Fibroblast of the aortic adventitia (primary cell): ENCODE results near the gene SCNN1G. TPM values are rescaled to one million over a fixed set of nuclear protein-coding genes. Genes with fewer than 3 reads are reported as not detected.
A peak's percentile ranks its signal among the peaks of the same experiment; 100 is the strongest.

Experiments used
- DNase-seq: peaks from one replicate; pipeline ENCODE4 v3.0.0-alpha.2; 2010; ENCODE audit warnings: low read depth
- H3K4me3 ChIP-seq: 2 replicates; pipeline ENCODE4 v1.5.1; 2011; ENCODE audit warnings: low read depth, mild to moderate bottlenecking, control low read depth, low read length, moderate library complexity
- total RNA-seq: library from RNA; depleted of rRNA; stranded (reverse); fragments of >200 nt; gene quantifications from 2 replicates; pipeline ENCODE4 v1.2.3, GENCODE V29; 2012; ENCODE audit warnings: low replicate concordance
- TF ChIP-seq, protein P1 (sequence below): IDR thresholded peaks from 2 replicates; pipeline ENCODE4 v1.5.1; 2011; ENCODE audit warnings: mild to moderate bottlenecking, low read length, control low read depth, inconsistent platforms; ENCODE audit not compliant: insufficient read depth

The SCNN1G gene
- total RNA-seq, 1 donor, result not detected

DNA sequence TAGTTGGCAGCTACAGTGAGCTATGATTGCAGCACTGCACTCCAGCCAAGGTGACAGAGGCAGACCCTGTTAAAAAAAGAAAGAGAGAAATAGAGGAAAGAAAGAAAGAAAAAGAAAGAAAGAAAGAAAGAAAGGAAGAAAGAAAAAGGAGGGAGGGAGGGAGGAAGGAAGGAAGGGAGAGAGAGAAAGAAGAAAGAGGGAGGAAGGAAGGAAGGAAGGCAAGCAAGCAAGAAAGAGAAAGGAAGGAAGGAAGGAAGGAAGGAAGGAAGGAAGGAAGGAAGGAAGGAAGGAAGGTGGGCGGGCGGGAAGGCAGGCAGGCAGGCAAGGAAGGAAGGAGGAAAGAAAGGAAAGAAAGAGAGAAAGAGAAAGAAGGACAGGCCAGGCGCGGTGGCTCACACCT, 1.0 kb upstream of the SCNN1G start:
- no peak for DNase-seq
- H3K4me3 ChIP-seq, result no peak overlapping the region
- TF ChIP-seq, protein P1, sequence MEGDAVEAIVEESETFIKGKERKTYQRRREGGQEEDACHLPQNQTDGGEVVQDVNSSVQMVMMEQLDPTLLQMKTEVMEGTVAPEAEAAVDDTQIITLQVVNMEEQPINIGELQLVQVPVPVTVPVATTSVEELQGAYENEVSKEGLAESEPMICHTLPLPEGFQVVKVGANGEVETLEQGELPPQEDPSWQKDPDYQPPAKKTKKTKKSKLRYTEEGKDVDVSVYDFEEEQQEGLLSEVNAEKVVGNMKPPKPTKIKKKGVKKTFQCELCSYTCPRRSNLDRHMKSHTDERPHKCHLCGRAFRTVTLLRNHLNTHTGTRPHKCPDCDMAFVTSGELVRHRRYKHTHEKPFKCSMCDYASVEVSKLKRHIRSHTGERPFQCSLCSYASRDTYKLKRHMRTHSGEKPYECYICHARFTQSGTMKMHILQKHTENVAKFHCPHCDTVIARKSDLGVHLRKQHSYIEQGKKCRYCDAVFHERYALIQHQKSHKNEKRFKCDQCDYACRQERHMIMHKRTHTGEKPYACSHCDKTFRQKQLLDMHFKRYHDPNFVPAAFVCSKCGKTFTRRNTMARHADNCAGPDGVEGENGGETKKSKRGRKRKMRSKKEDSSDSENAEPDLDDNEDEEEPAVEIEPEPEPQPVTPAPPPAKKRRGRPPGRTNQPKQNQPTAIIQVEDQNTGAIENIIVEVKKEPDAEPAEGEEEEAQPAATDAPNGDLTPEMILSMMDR, result no peak

DNA sequence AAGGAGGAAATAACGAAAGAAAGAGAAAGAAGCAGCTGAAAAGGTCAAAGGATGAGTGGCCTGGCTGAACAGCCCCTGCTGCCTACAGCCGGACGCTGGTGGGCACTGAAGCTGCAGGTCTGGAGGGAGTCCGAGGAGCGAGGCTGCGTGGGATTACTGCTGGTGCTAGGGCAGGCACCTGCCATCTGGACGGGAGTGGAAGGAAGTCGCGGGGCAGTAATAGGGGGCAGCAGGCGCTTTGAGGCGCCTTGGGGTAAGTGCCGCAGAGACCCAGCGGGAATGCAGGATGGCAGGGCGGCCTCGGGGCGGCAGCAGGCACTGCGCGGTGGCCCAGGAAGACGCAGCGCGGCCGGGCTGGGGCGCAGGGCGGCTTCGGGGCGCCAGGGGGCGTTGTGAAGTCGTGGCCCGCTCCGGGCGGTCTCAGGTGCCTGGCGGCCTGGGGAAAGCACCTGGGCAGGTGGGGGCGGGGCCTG, 303 bp upstream of the SCNN1G start:
- TF ChIP-seq, protein P1, result peak; percentile 45
- H3K4me3 ChIP-seq, result no peak overlapping the region
- peak; percentile 16 for DNase-seq

DNA sequence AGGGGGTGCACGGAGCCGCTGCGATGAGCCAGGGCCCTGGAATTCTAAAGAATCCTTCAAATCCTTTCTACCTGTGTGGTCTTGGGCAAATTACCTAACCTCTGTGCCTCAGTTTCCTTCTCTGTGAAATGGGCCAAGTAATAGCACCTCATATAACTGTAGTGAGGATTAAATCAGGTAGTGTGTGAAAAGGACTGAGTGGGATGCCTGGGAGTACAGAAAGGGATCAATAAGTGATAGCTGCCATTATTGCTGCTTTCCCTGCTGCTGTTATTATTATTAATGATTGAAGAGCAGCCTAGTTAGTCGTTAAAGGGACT, 958 bp downstream of the SCNN1G start:
- H3K4me3 ChIP-seq, result no peak overlapping the region
- TF ChIP-seq, protein P1, result no peak
- DNase-seq, result no peak

DNA sequence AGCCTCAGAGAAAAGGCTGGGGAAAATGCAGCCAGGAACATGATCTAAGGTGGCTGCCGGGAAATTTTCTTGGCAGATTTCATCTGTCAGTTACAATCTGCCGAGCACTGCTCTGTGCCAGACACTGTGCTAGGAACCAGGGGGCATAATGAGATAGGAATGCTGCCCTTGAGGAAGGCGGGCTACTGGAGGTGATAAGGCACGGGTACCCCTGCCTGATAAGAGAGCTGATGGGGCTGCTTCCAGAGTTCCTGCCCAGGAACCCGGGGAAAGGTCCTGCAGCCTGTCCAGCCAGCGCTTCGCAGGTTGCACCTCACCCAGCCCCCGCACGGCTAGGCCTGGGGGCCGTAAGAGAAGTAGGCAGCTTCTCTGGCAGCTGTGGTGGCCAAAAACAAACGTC, 3.1 kb downstream of the SCNN1G start:
- DNase-seq, result no peak
- H3K4me3 ChIP-seq, result no peak overlapping the region
- TF ChIP-seq, protein P1, result no peak

DNA sequence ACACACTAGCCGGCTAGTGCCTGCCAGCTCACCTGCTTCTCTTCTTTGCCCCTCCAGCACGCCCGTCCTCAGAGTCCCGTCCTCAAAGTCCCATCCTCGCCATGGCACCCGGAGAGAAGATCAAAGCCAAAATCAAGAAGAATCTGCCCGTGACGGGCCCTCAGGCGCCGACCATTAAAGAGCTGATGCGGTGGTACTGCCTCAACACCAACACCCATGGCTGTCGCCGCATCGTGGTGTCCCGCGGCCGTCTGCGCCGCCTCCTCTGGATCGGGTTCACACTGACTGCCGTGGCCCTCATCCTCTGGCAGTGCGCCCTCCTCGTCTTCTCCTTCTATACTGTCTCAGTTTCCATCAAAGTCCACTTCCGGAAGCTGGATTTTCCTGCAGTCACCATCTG, 3.6 kb downstream of the SCNN1G start:
- no peak for DNase-seq
- TF ChIP-seq, protein P1, result no peak
- H3K4me3 ChIP-seq, result no peak overlapping the region

DNA sequence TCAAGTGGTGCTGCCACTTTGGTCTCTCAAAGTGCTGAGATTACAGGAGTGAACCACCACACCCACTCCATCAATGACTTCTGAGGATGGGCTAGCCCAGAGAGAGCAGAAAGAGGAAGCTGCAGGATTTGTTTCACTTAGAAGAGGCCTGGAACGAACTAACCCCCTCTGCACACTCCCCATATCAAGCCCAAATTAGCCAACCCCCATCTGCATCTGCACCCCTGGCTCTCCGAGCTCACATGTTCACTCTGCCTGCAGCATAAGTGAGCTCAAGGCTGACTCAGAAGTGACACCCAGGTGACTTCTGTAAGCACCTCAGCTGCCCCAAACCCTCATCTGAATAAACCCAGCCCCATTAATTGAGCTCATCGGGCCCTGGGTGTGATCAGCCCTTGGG, 4.8 kb downstream of the SCNN1G start:
- TF ChIP-seq, protein P1, result no peak
- DNase-seq, result no peak
- H3K4me3 ChIP-seq, result no peak overlapping the region

DNA sequence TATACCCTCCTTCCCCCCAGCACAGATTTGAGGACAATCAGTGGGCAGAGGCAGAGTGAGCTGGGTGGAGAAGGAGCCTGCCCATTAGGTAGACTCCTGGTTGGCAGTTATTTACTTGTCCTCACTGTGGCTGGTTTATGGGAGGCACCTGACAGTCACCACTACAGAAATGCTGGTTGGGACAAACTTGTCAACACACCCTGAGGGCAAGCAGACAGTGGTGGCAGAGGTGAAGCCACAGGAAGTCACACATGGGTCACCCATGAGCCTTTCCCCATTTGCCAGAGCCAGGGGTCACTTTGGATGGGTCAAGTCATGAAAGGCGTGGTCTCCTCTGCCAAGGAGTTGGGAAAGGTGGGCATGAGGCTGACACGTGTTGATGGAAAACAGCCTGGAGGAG, 6.4 kb downstream of the SCNN1G start:
- DNase-seq, result no peak
- TF ChIP-seq, protein P1, result no peak
- H3K4me3 ChIP-seq, result no peak overlapping the region
